HCEC 1CT (cell line): Measurements from ENCODE around the gene NUDCD3.

Source experiments
- DNase-seq: peaks from one replicate; pipeline ENCODE4 v3.0.0-alpha.2; 2017

Gene NUDCD3

DNA sequence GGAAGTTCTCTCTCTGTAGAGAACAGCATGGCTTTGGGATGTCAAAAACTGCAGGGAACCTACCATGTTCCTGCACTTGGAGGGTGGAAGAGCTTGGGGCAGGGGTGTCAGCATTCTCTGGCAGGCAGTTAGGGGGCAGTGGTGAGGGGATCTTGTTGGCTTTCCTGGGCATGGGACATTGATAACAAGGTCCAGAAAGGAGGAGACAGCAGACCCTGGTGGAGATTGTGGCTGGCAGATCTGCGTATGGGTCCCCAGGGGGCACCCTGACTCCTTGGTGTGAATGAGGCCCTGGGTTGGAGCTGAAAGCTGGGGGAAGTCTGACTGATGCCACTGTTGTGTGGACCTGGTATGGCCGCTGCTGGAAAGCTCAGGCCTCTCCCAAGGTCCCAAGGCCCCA, 142.2 kb downstream of the NUDCD3 start:
- DNase-seq: peak; percentile 70

DNA sequence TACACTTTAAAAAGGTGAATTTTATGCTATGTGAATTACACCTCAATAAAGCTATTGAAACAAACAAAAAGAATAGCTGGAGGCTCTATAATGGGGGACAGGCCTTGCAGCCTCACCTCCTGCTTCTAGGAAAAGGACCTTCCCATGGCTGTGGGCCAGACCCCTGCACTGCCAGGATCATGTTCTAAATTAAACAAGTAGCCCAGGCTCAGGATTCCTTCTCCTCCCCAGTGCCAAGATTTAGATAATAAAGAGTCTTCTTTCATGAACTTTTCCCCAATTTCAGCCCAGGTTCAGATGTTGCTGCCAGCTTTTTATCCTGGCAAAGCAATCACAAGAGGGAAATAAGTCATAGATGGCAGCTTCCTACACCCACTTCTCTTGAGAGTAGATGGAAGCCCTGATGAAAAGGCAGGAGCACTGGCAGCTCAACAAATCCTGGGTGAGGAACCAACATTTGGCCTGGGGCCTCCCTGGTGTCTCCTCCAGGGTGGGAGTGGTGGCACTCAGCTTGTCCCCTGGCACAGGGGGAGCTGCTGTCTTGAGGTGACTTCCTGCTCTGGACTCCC, 142.8 kb downstream of the NUDCD3 start:
- no peak for DNase-seq

DNA sequence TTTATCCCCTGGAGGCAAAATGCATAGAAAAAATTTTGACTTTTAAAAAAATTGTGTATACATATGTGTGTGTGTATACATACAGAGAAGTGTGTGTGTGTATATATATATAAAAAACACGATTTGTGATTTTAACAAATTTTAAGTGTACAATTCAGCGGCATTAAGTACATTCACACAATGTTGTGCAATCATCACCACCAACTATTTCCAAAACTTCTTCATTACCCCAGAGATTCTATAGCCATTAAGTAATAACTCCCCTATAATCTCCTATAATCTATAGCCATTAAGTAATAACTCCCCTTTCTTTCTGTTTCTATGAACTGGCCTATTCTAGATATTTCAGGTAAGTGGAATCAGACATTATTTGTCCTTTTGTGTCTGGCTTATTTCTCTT, 144.4 kb downstream of the NUDCD3 start:
- no peak for DNase-seq

DNA sequence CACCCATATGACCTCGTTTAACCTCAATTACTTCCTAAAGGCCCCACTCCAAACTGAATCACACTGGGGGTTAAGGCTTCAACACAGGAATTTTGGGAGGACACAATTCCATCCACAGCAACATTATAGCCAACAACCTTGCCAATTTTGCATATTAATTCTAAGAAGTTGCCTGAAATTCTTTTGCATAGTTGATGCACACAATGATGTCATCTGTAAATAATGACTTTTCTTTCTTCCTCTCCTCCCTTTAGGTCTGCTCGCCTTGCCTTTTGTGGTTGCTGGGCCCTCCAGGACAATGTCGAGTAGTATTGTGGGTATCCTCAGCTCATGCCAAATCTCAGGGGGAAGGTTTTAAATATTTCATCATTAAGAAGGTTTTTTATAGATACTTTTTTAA, 149.1 kb downstream of the NUDCD3 start:
- no peak for DNase-seq

DNA sequence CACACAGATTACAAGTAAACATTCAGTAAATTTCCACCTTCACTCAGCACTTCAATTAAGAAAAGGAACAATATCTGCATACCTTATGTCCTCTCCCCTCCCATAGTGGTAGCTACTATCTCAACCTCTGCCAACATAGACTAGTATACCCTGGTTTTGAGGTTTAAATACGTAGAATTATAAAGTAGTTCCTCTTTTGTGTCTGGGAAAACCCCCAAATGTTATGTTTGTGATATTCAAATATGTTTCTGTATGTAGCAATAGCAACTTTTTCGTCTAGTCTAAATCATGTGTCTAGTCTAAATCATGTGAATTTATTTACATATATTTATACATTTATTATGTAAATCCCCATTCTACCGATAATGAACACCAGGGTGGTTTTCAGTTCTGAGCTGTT, 151.9 kb downstream of the NUDCD3 start:
- no peak for DNase-seq

DNA sequence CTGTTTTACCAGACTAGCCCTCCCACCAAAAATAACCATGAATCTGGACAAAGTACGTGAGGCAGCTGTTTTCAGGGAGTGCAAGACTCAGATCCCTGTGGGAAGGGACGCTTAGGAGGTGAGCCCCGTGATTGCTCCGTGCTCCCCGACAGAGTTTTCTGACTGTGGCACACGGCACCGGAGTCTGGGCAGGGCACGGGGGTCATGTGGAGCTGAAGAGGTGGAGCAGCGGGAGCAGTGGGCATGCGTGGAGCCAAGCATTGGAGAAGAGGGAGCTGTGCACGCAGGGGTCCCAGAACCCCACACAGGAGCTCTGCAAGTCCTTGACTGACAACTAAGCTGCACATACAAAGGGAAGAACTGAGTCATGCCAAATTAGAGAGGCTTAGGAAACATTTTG, 154.0 kb downstream of the NUDCD3 start:
- no peak for DNase-seq

DNA sequence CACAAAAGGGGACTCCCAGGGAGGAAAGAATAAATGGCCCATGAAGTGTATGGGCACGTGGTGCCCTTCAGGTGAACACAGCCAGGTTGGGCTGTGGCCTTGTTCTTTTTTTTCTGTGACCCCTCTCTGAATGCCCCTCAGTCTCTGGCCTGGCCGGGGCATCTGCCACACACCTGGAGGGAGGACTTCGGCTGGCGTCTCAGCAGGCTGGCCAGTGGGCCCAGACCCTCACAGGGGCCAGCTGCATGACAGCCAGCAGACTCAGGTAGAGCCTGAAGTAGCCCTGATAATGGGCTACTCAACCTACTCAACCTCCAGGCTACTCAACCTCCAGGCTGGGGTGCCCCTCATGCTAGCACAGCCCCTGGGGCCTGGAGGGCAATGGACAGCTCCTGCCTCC, 155.3 kb downstream of the NUDCD3 start:
- DNase-seq: no peak

DNA sequence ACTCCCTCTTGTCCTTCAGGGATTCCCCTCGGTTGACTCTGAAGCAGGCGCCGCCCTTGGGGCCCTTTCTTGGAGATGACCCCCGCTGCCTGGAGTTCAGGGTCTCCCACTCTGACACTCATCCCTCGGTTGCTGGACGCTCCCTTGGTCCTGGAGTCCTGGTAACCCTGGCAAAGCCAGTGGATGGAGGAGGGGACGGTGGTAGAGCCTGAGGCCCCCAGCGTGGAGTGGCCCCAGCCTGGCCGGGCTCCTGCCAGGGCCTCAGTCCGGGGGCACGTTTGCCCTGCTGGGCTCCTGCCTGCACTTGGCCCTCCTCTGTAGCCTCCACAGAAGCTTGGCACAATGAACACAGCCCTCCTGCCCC, 155.7 kb downstream of the NUDCD3 start:
- DNase-seq: no peak

DNA sequence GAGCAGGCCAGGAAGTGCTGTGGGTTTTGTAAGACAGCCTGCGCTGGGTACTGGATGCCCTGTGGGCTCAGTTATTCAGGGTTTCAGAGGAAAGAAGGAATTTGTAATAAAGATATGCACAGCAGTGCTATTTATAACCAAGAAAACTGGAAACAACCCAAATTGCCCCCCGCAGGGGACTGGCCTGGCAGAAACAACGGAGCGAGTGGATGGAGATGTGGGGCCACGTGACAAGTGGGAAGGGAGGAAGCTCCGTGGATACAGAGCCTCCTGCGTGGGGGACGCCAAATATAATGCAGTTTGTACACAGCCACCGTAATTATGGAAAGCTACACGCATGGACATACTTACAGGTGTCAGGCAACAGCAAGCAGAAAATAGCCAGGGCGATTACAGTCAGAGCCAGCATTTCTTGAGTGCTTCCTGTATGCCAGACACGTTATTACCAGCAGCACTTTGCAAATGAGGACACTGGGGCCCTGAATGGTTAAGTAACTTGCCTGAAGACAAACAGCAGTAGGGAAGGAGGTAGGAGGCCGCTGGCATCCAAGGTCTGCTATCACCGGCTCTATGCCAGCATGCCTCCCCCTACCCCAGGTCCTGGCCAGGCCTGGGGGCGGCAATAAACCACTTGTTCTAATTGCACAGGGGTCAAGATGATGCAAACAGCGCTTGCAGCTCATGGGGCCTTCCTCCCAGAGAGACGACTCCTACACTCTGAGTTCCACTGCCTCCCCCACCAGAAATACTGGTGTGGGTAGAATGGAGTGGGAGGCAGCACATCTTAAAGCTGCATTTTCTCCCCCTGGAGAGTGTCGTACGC, 156.3 kb downstream of the NUDCD3 start:
- DNase-seq: no peak

DNA sequence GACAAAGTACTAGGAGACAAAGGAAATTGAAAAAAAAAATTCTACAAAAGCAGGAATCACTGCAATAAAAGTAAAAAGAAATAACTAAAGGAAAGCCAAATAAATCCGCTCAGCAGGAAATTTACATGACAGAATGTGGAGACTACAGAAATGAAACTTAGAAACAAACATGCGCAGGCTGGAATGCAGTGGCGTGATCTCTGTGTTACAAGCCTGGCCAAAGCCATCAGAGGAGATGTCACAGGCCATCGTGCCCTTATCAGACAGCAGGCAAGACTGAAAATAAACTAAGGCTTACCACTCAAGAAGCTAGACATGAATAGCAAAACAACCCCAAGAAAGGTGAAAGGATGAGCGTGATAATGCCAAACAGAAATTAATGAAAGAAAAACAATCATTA, 158.8 kb downstream of the NUDCD3 start:
- no peak for DNase-seq

DNA sequence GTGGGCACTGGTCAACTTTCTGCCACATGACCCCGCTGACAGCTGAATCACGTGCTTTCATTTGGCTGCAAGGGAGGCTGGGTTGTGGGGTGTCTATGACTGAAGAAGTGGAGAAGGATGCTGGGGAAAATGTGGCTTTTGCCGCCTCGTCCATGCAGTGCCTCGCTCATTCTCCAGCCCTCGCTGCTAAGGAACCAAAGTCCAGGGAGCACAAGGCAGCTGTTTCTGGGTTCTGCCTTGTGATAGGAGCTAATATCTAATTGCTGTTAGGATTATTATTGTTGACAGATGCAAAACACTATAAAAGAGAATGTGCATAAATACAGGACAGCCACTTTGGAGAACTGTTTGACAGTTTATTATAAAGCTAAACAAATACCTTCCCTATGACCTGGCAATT, 160.1 kb downstream of the NUDCD3 start:
- DNase-seq: no peak

DNA sequence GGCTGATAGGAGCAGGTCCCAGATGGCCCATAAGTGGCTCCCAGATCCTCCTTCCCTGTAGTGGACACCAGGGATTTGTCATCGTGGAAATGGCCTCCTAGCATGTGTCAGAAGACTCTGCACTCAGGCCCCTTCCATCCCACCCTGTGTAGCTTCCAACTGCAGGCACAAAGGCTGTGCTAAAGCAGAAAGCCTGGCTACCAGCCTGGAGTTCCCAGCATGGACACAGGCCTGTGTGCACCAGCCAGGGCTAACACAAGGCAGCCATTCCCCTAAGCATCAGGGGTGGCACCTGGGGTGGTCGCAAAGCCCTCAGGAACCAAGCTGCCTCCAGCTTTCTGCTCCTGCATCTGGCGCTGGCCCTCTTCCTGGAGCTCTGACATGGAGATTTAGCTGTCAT, 160.6 kb downstream of the NUDCD3 start:
- no peak for DNase-seq
